Activated T-helper 1 cell treated with Interleukin-2 at 50 U/mL for 16 hours (primary cell): ENCODE data around the gene LSM14B.

Source experiments
- DNase-seq: peaks from one replicate; pipeline ENCODE4 v3.0.0-alpha.2; 2020; ENCODE audit warnings: low read depth

LSM14B gene

GRCh38 chr20:62133051-62133845 lies 11.0 kb downstream of the LSM14B start:
- no peak for DNase-seq

GRCh38 chr20:62133864-62134263 lies 11.6 kb downstream of the LSM14B start:
- DNase-seq = no peak

DNA sequence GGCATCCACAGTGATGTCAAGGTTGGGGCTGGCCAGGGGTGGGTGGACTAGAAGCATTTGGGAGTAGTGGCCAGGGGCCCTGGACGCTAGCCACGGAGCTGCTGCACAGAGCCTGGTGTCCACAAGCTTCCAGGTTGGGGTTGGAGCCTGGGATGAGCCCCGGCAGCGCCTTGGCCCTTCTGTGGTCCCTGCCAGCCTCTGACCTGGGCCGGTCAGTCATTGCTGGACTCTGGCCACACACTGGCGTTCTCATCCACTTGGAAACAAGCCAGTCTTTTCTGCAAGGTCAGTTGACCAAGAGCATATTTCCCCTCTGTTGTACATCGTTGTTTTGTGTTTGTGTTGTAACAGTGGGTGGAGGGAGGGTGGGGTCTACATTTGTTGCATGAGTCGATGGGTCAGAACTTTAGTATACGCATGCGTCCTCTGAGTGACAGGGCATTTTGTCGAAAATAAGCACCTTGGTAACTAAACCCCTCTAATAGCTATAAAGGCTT lies 12.5 kb downstream of the LSM14B start:
- DNase-seq = no peak

- DNase-seq = no peak
These were observed 13.4 kb downstream of the LSM14B start for GRCh38 chr20:62135573-62136266.

GRCh38 chr20:62136283-62137091 lies 14.2 kb downstream of the LSM14B start:
- peak; percentile 55 for DNase-seq

- DNase-seq = no peak
These were observed 14.8 kb downstream of the LSM14B start for GRCh38 chr20:62137092-62137384.

DNA sequence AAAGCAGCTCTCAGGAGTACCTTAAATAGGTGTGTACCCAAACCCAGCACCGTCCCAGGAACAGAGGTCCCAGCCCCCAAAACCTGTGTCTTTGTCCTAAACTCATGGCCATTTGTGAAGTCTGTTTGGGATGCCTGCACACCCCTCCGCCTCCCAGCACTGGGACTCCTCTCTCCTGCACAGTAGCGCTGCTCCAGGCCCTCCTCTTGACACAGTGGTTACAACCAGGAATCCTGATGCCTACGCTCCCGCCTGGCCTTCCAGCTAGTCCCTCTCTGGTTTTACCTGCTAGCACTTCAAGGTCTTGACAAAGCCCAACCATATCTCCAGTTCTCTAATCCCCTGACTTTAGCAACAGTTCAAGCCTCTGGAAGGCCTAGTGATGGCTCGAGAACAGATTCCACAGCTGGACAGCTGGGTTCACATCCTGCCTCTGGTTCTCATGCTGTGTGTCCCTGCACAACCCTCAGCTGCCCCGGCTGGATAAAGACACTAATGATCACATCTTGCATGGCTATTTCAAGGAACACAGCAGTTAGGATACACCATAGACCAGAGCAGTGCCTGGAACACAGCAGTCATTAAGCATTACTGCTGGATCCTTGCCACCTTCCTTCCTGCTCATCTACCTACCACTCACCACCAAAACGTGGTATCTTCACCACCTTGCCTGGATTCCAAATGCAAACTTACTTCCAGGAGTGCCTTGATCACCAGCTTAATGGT lies 15.4 kb downstream of the LSM14B start:
- no peak for DNase-seq

GRCh38 chr20:62138204-62138543 lies 15.9 kb downstream of the LSM14B start:
- DNase-seq = no peak

- DNase-seq = no peak
These were observed 16.6 kb downstream of the LSM14B start for GRCh38 chr20:62138912-62139311.

DNA sequence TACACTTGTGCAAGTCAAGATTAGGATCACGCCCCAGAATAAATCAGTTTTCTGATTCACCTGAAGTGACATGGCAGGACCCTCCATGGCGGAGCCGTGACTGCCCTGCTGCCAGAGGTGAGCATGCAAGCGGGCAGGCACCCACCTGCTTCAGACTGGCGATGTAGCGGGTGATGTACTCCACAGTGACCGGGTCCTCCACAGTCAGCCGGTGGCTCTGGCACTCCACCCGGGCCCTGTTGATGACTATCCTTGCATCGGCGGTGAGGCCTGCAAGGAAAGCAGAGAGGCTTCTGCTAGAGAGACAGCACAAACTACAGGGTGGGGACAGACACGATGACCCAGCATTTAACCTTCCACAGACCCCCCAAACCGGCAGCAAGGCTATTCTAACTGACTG lies 17.4 kb downstream of the LSM14B start:
- DNase-seq = no peak

GRCh38 chr20:62141043-62141396 lies 18.7 kb downstream of the LSM14B start:
- DNase-seq = no peak

GRCh38 chr20:62141397-62142251 lies 19.3 kb downstream of the LSM14B start:
- no peak for DNase-seq

DNA sequence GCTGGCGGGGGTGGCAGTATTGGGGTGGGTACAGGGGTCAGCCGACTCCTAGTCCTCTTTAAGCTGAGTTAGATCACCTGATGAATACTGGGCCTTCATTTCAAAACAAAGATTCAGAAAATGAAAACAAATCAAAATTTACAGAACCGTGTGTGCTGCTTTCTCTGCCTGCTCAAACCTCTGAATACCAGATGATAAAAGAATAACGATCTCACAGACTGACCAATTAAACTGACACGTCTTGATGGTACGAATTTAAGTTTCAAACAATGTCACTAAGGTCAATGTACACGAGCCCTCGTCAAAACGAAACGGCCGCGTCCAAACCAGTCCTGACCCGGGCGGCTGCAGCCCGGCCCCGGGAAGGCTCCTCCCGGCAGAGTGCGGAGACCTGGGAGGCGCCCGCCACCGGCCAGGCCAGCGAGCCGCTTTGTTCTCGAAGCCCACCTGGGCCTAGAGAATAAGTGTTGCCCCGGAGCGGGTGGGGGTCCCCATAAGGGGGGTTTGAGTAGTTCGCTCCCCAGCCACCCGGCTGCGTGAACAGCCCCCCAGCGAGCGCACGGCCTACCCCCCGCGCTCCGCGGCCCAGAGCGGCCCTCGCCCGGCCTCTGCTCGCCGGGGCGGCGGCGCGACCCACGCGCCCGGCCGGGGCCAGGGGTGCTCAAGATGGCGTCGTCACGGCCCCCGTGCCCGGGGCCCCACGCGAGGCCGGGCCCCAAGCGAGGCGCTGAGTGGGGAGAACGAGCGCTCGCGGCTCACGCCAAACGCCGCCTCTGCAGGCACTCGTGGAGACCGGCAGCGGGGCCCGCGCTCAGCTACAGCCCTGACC lies 20.2 kb downstream of the LSM14B start:
- no peak for DNase-seq

DNA sequence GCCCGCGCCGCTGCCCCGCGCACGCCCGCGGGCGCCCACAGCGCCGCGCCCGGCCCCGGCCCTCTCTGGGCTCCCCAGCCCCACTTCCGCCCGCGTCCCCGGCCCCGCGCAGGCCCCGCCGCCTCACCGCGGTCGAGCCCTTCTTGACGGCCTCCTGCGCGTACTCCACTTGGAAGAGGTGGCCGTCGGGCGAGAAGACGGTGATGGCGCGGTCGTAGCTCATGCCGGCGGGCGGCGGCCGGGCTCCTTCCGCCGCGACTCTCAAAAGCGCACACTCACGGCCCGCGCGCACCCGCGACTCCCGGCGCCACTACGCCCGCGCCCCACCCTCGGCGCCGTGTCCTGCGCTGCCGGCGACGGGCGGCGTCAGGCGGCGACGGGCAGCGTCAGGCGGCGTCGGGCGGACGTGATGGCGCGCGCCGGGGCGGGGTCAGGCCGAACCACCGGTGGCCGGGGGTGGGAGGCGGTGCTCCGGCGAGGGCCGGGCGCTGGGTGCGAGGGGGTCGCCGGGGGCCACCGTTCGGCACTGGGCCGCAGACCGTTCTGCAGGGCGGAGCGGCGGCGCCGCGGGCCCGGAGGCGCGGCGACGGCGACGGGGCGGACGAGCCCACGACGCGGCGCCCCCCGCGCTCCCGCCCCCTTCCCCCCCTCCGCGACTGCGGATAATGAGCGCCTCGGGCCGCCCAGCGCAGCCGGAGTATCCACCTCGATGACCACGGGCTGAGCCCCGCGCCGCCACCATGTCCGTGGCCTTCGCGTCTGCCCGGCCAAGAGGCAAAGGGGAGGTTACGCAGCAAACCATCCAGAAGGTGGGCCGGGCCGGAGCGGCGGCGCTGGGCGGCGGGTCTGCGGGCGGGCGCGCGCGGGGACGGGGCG lies 21.0 kb downstream of the LSM14B start, which contains the start of the genes PSMA7 and SS18L1:
Gene PSMA7, minus strand, starts transcription at position 314 of the 876 bp plus-strand sequence. Its CDS starts 91 bp downstream, at position 223.
Gene SS18L1, plus strand, starts transcription at position 689 of the 876 bp plus-strand sequence. Its CDS starts 52 bp downstream, at position 741.
- peak; percentile 83 for DNase-seq

- DNase-seq = no peak
These were observed 21.9 kb downstream of the LSM14B start for GRCh38 chr20:62143957-62144825.

GRCh38 chr20:62145688-62146018 lies 23.4 kb downstream of the LSM14B start:
- DNase-seq = no peak

DNA sequence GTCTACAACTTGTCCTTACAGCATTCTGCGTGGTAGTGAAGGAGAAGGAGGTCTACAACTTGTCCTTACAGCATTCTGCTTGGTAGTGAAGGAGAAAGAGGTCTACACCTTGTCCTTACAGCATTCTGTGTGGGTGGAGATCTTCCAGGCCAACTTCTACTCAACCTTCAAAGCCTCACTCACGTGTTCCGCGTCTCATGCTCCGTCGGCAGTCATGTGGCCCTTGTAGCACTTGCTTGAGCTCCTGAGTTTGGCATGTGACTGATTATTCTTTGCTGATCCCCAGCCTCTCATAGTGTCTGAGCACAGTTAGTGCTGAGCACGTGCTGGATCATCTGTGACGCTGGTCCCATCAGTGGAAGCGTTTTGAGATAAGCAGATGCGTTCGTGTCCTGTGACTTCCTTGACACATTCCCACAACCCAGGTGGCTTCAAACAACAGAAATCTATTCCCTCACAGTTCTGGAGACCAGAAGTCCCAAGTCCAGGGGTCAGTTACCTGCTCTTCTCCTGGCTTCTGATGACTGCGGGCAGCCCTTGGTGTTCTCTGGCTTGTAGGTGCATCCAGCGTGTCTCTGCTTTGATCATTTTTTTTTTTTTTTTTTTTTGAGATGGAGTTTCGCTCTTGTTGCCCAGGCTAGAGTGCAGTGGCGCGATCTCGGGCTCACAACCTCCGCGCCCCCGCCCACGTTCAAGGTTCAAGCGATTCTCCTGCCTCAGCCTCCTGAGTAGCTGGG lies 23.9 kb downstream of the LSM14B start:
- DNase-seq = no peak

DNA sequence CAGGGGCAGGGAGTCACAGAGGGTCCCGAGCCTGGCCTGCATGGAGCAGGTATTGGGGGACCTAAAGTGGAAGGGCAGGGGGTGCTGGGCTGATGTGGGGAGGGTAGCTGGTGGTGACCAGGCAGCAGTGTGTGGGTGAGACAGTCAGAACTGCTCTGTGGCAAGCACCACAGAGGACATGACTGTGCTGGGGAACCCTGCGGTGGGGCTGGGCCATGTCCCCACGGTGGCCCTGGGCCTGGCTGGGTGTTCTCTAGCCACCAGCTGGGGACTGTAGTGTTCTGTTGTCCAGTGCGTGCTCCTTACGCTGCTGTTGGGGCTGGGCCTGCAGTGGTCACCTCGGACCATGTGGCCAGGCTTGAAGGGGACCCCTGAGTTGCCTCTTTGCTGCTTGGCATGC lies 24.9 kb downstream of the LSM14B start:
- DNase-seq = no peak
